GM12878 (cell line): ENCODE measurements around the gene NFIL3. TPM values are rescaled to one million over a fixed set of nuclear protein-coding genes. Genes with fewer than 3 reads are reported as not detected.

ENCODE experiments used
- ATAC-seq: fragments of 200-7000 bp; cut with Tn5 transposase; 3 replicates; pipeline ENCODE4 v1.9.1; 2020; ENCODE audit warnings: mild to moderate bottlenecking, moderate library complexity
- BruUV-seq: library from RNA; stranded (reverse); fragments of 400-500 nt; replicated peaks from 2 replicates; lab custom pipeline; 2021; lab: Mats Ljungman, UMichigan
- CTCF ChIA-PET: fragments of 300-600 bp; sonication (Branson Sonifier 250); formaldehyde crosslinking; extraction: SDS; loops from one replicate; lab custom pipeline; 2021; ENCODE audit warnings: inconsistent platforms; lab: Yijun Ruan, JAX
- POLR2A ChIA-PET: fragments of 350-600 bp; formaldehyde crosslinking; extraction: SDS; loops from one replicate; lab custom pipeline; 2021; ENCODE audit warnings: inconsistent platforms; lab: Charles Lee
- RAD21 ChIA-PET: fragments of 300-600 bp; sonication (Branson Sonifier 250); formaldehyde crosslinking; loops from one replicate; lab custom pipeline; 2023; ENCODE audit warnings: antibody characterized with exemption; ENCODE audit not compliant: unreplicated experiment; lab: Charles Lee
- SMC1A ChIA-PET: fragments of 300-600 bp; sonication (Branson Sonifier 250); formaldehyde crosslinking; loops from one replicate; lab custom pipeline; 2023; ENCODE audit not compliant: unreplicated experiment, uncharacterized antibody; lab: Charles Lee
- DNase-seq: peaks from one replicate; pipeline ENCODE4 v3.0.0-alpha.2; 2011; ENCODE audit warnings: low read depth, low spot score
- FAIRE-seq: peaks from 3 replicates; lab custom pipeline; 2011; peaks lifted over from hg19 to GRCh38; lab: Jason Lieb, UNC
- H2AFZ ChIP-seq: 2 replicates; pipeline ENCODE4 v1.6.0; 2011; ENCODE audit warnings: low read depth, low read length, control low read depth; ENCODE audit not compliant: control insufficient read depth
- H3K27ac ChIP-seq: 2 replicates; pipeline ENCODE4 v1.5.1; 2011; ENCODE audit warnings: control low read depth; ENCODE audit not compliant: control insufficient read depth, insufficient read depth
- H3K27me3 ChIP-seq, 2 experiments: replicated peaks in 1 of 2; 2 replicates each; pipeline versions ENCODE4 v1.6.0 to v1.6.1; 2011; ENCODE audit warnings: low read length in 1 of 2; ENCODE audit not compliant: control insufficient read depth in 2 of 2, insufficient read depth in 2 of 2
- H3K36me3 ChIP-seq, 2 experiments: 2 replicates each; pipeline ENCODE4 v1.5.1; 2011; ENCODE audit warnings: low read length in 1 of 2; ENCODE audit not compliant: control insufficient read depth in 2 of 2, insufficient read depth in 2 of 2
- H3K4me1 ChIP-seq: 2 replicates; pipeline ENCODE4 v1.6.1; 2011; ENCODE audit warnings: mild to moderate bottlenecking, low read length, moderate library complexity, mixed read lengths; ENCODE audit not compliant: control insufficient read depth, insufficient read depth
- H3K4me2 ChIP-seq: 2 replicates; pipeline ENCODE4 v1.6.0; 2011; ENCODE audit warnings: control low read depth; ENCODE audit not compliant: control insufficient read depth, insufficient read depth
- H3K4me3 ChIP-seq: fragments of 200-600 bp; sonication (generic); 2 replicates; pipeline ENCODE4 v1.5.1; 2016
- H3K79me2 ChIP-seq: 2 replicates; pipeline ENCODE4 v1.6.0; 2011; ENCODE audit warnings: low read length; ENCODE audit not compliant: control insufficient read depth, insufficient read depth
- H3K9ac ChIP-seq: 2 replicates; pipeline ENCODE4 v1.8.0; 2011; ENCODE audit warnings: low read length, control low read depth, mixed read lengths; ENCODE audit not compliant: control insufficient read depth, insufficient read depth
- H3K9me3 ChIP-seq: replicated peaks from 3 replicates; pipeline ENCODE4 v1.5.1; 2011; ENCODE audit warnings: mild to moderate bottlenecking, low read length; ENCODE audit not compliant: control insufficient read depth, insufficient read depth
- H4K20me1 ChIP-seq: 2 replicates; pipeline ENCODE4 v1.6.0; 2011; ENCODE audit not compliant: control insufficient read depth, insufficient read depth
- CHD4 ChIP-seq: fragments of 200-600 bp; sonication (generic); IDR thresholded peaks from 2 replicates; pipeline ENCODE4 v1.6.1; 2016; ENCODE audit warnings: mild to moderate bottlenecking
- DPF2 ChIP-seq: fragments of 450-650 bp; IDR thresholded peaks from 2 replicates; pipeline ENCODE4 v1.6.1; 2017; ENCODE audit warnings: mild to moderate bottlenecking
- EED ChIP-seq: sonication (generic); IDR thresholded peaks from 2 replicates; pipeline ENCODE4 v1.6.1; 2016; ENCODE audit warnings: antibody characterized with exemption, low read depth
- GABPA ChIP-seq: IDR thresholded peaks from 2 replicates; pipeline ENCODE4 v1.6.1; 2014; ENCODE audit warnings: antibody characterized with exemption, low read depth, mild to moderate bottlenecking, inconsistent platforms
- IKZF2 ChIP-seq, 2 experiments: fragments of 450-650 bp; IDR thresholded peaks; 2 replicates each; pipeline ENCODE4 v1.6.1; 2017; ENCODE audit warnings: mild to moderate bottlenecking in 2 of 2, moderate library complexity in 2 of 2
- JUNB ChIP-seq: IDR thresholded peaks from 2 replicates; pipeline ENCODE4 v1.6.1; 2016; ENCODE audit warnings: antibody characterized with exemption, mild to moderate bottlenecking
- MTA2 ChIP-seq: fragments of 450-650 bp; IDR thresholded peaks from 2 replicates; pipeline ENCODE4 v1.6.1; 2016; ENCODE audit warnings: low read depth, mild to moderate bottlenecking, moderate library complexity
- NBN ChIP-seq: fragments of 450-650 bp; IDR thresholded peaks from 2 replicates; pipeline ENCODE4 v1.6.1; 2016
- NFIC ChIP-seq: IDR thresholded peaks from 2 replicates; pipeline ENCODE4 v1.6.1; 2012; ENCODE audit warnings: low read depth, mild to moderate bottlenecking, inconsistent platforms, low read length, moderate library complexity
- NR2C1 ChIP-seq: fragments of 450-650 bp; IDR thresholded peaks from 2 replicates; pipeline ENCODE4 v1.6.1; 2017; ENCODE audit warnings: antibody characterized with exemption, mild to moderate bottlenecking, moderate library complexity
- NRF1 ChIP-seq: conservative IDR thresholded peaks from 2 replicates; pipeline ENCODE4 v1.6.1; 2011; ENCODE audit warnings: mild to moderate bottlenecking, low read depth, low read length, improper control_type of control experiment
- PML ChIP-seq: IDR thresholded peaks from 2 replicates; pipeline ENCODE4 v1.6.1; 2012; ENCODE audit warnings: low read length, inconsistent platforms
- POLR2AphosphoS2 ChIP-seq: IDR thresholded peaks from 2 replicates; pipeline ENCODE4 v1.6.1; 2011; ENCODE audit warnings: low read depth, mild to moderate bottlenecking, low read length, improper control_type of control experiment, moderate library complexity
- POU2F2 ChIP-seq: IDR thresholded peaks from 3 replicates; pipeline ENCODE4 v1.6.1; 2011; ENCODE audit warnings: low read depth, mild to moderate bottlenecking, low read length, borderline replicate concordance
- SIN3A ChIP-seq: IDR thresholded peaks from 2 replicates; pipeline ENCODE4 v1.6.1; 2012; ENCODE audit warnings: low read depth, low read length, improper control_type of control experiment
- WGBS: methylation state at CpG from one replicate; pipeline ENCODE4 v1.1.6; 2016; ENCODE audit warnings: low lambda C conversion rate; ENCODE audit not compliant: insufficient replicate concordance, insufficient coverage; ENCODE audit errors: missing lambda C conversion rate; 5-methylcytosine and 5-hydroxymethylcytosine counted together
- in situ Hi-C: fragments of 300-500 bp; cut with MboI; formaldehyde crosslinking; loops from 9 replicates; pipeline ENCODE4 v1.14.3; 2018; ENCODE audit warnings: mixed read lengths
- intact Hi-C: fragments of 100-400 bp; cut with micrococcal nuclease; formaldehyde crosslinking; loops from one replicate; pipeline ENCODE4 v1.14.2; 2022; ENCODE audit not compliant: unreplicated experiment
- polyA plus RNA-seq, 11 experiments: library from polyadenylated mRNA; depleted of rRNA in 4 of 11; unstranded in 6 of 11; stranded (reverse) in 5 of 11; fragments of >200 nt; fragmentation: Nextera tagmentation in 4 of 11; fragmentation: Illumina TruSeq in 1 of 11; extraction: Ambion mirVana in 4 of 11; extraction: Trizol in 1 of 11; gene quantifications; 1 replicate in 1 of 11; 2 replicates in 10 of 11; pipeline versions ENCODE4 v1.2.1 to v1.2.3, GENCODE V29; 2011 to 2016; ENCODE audit warnings: inconsistent platforms in 2 of 11, missing spikeins in 2 of 11, low read depth in 1 of 11
- total RNA-seq, 4 experiments: library from RNA; depleted of rRNA in 3 of 4; stranded (reverse); fragments of >200 nt in 3 of 4; fragmentation: Illumina TruSeq in 1 of 4; extraction: Trizol in 1 of 4; gene quantifications; 2 replicates each; pipeline versions ENCODE4 v1.2.1 to v1.2.3, GENCODE V29; 2013 to 2021
- TF ChIP-seq, protein P1 (sequence below): IDR thresholded peaks from 2 replicates; pipeline ENCODE4 v1.6.1; 2011; ENCODE audit warnings: borderline replicate concordance, low read depth, mild to moderate bottlenecking, moderate library complexity, low read length; ENCODE audit not compliant: insufficient read depth, poor library complexity, severe bottlenecking
- TF ChIP-seq, protein P2 (sequence below): IDR thresholded peaks from 2 replicates; pipeline ENCODE4 v1.6.1; 2012; ENCODE audit warnings: improper control_type of control experiment, low read depth, low read length; ENCODE audit not compliant: insufficient replicate concordance

NFIL3 gene
- total and polyA plus RNA-seq, 10 of the 15 experiments (the other 5 are each of a cell fraction or from before 2014, with no cell fraction given) = 0.18 to 1.0 (median 0.36) TPM; not detected in 3

GRCh38 chr9:91395553-91396471 lies 27.8 kb downstream of the NFIL3 start:
- no TSS peak for BruUV-seq
- in situ Hi-C loops (no loop called here), intact Hi-C loops (no loop called here)
- Histone ChIP-seq H3K9me3 (no peaks in the 10 kb centered on the region), H3K4me3 (no peak overlapping the region), H3K27me3 (peaks cover 5 to 7% of the 10 kb centered on the region in 2 experiments; a peak in 3 of 4 replicates), H3K4me2 (peak overlapping the region; percentile 69; the same call in 1 of the 2 replicates), H3K9ac (no peak overlapping the region), H3K79me2 (no peaks in the 10 kb centered on the region), H3K36me3 (no peaks in the 10 kb centered on the region), H3K4me1 (peaks cover 9% of the 10 kb centered on the region), H2AFZ (no peak overlapping the region), H3K27ac (no peak overlapping the region), H4K20me1 (no peaks in the 10 kb centered on the region)
- ChIA-PET RAD21 (no interaction called here), CTCF (interaction anchor here (1.5 kb wide), 1 partner anchor 14 kb away, joined by 5 read pairs; no protein-coding TSS in a partner anchor), SMC1A (no interaction called here), POLR2A (no interaction called here)
- 7% methylated on average over 7 of the region's 7 CpGs for WGBS
- ATAC-seq (peak; percentile 38), FAIRE-seq (no peak), DNase-seq (peak; percentile 46)
- TF ChIP-seq POU2F2 = peak; percentile 52; the same call in 1 of the 3 replicates
- TF ChIP-seq, protein P1, sequence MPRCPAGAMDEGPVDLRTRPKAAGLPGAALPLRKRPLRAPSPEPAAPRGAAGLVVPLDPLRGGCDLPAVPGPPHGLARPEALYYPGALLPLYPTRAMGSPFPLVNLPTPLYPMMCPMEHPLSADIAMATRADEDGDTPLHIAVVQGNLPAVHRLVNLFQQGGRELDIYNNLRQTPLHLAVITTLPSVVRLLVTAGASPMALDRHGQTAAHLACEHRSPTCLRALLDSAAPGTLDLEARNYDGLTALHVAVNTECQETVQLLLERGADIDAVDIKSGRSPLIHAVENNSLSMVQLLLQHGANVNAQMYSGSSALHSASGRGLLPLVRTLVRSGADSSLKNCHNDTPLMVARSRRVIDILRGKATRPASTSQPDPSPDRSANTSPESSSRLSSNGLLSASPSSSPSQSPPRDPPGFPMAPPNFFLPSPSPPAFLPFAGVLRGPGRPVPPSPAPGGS = no peak
- TF ChIP-seq, protein P2, sequence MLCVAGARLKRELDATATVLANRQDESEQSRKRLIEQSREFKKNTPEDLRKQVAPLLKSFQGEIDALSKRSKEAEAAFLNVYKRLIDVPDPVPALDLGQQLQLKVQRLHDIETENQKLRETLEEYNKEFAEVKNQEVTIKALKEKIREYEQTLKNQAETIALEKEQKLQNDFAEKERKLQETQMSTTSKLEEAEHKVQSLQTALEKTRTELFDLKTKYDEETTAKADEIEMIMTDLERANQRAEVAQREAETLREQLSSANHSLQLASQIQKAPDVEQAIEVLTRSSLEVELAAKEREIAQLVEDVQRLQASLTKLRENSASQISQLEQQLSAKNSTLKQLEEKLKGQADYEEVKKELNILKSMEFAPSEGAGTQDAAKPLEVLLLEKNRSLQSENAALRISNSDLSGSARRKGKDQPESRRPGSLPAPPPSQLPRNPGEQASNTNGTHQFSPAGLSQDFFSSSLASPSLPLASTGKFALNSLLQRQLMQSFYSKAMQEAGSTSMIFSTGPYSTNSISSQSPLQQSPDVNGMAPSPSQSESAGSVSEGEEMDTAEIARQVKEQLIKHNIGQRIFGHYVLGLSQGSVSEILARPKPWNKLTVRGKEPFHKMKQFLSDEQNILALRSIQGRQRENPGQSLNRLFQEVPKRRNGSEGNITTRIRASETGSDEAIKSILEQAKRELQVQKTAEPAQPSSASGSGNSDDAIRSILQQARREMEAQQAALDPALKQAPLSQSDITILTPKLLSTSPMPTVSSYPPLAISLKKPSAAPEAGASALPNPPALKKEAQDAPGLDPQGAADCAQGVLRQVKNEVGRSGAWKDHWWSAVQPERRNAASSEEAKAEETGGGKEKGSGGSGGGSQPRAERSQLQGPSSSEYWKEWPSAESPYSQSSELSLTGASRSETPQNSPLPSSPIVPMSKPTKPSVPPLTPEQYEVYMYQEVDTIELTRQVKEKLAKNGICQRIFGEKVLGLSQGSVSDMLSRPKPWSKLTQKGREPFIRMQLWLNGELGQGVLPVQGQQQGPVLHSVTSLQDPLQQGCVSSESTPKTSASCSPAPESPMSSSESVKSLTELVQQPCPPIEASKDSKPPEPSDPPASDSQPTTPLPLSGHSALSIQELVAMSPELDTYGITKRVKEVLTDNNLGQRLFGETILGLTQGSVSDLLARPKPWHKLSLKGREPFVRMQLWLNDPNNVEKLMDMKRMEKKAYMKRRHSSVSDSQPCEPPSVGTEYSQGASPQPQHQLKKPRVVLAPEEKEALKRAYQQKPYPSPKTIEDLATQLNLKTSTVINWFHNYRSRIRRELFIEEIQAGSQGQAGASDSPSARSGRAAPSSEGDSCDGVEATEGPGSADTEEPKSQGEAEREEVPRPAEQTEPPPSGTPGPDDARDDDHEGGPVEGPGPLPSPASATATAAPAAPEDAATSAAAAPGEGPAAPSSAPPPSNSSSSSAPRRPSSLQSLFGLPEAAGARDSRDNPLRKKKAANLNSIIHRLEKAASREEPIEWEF = no peak
- TF ChIP-seq POLR2AphosphoS2 = no peak
- 0 out of 2 replicates have a peak, but pooled peaks have one; percentile 53 for TF ChIP-seq DPF2
- TF ChIP-seq NFIC = peak; percentile 87
- TF ChIP-seq NBN = no peak
- no peak for TF ChIP-seq NRF1
- no peak for TF ChIP-seq CHD4
- TF ChIP-seq MTA2 = 0 out of 2 replicates have a peak, but pooled peaks have one; percentile 27
- no peak for TF ChIP-seq GABPA
- peak; percentile 35; the same call in 1 of the 2 replicates for TF ChIP-seq EED
- TF ChIP-seq PML = no peak
- peak; percentile 89 for TF ChIP-seq JUNB
- TF ChIP-seq SIN3A = no peak
- no peak for TF ChIP-seq NR2C1
- peak; percentile 54 to 71 for TF ChIP-seq IKZF2 (IDR thresholded peaks at IDR 0.05)
